Glutamatergic neuron (in vitro differentiated cells): ENCODE data around the gene CRHR1. TPM values are rescaled to one million over a fixed set of nuclear protein-coding genes. Genes with fewer than 3 reads are reported as not detected.
A peak's percentile ranks its signal among the peaks of the same experiment; 100 is the strongest.

Source experiments
- DNase-seq: peaks from one replicate; pipeline ENCODE4 v3.0.0; 2022
- H3K27ac Mint-ChIP-seq: one replicate; pipeline ENCODE4 v1.8.0; 2020; ENCODE audit warnings: mild to moderate bottlenecking, mixed read lengths, inconsistent platforms; ENCODE audit not compliant: unreplicated experiment
- H3K27me3 Mint-ChIP-seq: one replicate; pipeline ENCODE4 v1.8.0; 2020; ENCODE audit warnings: mild to moderate bottlenecking, moderate library complexity, mixed read lengths, inconsistent platforms; ENCODE audit not compliant: unreplicated experiment
- H3K36me3 Mint-ChIP-seq: one replicate; pipeline ENCODE4 v1.8.0; 2020; ENCODE audit warnings: mild to moderate bottlenecking, mixed read lengths, inconsistent platforms; ENCODE audit not compliant: unreplicated experiment
- H3K4me1 Mint-ChIP-seq: one replicate; pipeline ENCODE4 v1.8.0; 2020; ENCODE audit warnings: mild to moderate bottlenecking, low read depth, mixed read lengths, inconsistent platforms; ENCODE audit not compliant: unreplicated experiment
- H3K4me3 Mint-ChIP-seq: one replicate; pipeline ENCODE4 v1.8.0; 2020; ENCODE audit warnings: mild to moderate bottlenecking, mixed read lengths, inconsistent platforms; ENCODE audit not compliant: unreplicated experiment
- H3K9me3 Mint-ChIP-seq: one replicate; pipeline ENCODE4 v1.8.0; 2020; ENCODE audit warnings: mild to moderate bottlenecking, moderate library complexity, mixed read lengths, inconsistent platforms; ENCODE audit not compliant: unreplicated experiment
- CTCF ChIP-seq: fragments of 200-600 bp; sonication (generic); IDR thresholded peaks from one replicate; pipeline ENCODE4 v1.5.0; 2021; ENCODE audit not compliant: partially characterized antibody, unreplicated experiment
- total RNA-seq: library from RNA; stranded (reverse); fragmentation: NEBNext Ultra II Directional; extraction: Animal tissue kit (Norgen Biotek cat#: 25700); gene quantifications from one replicate; pipeline ENCODE4 v1.2.1, GENCODE V29; 2021; ENCODE audit not compliant: unreplicated experiment

The CRHR1 gene
- total RNA-seq, 1 donor from 2014 or later, result 0.71 TPM

GRCh38 chr17:45763182-45763581 lies 20.9 kb upstream of the CRHR1 start:
- no peaks in the 10 kb centered on the region for H3K27me3 Mint-ChIP-seq
- no peaks in the 10 kb centered on the region for H3K36me3 Mint-ChIP-seq
- peaks cover 3% of the 10 kb centered on the region for H3K4me1 Mint-ChIP-seq
- no peak overlapping the region for H3K4me3 Mint-ChIP-seq
- TF ChIP-seq CTCF, result no peak
- H3K27ac Mint-ChIP-seq, result no peak overlapping the region
- no peak for DNase-seq
- no peaks in the 10 kb centered on the region for H3K9me3 Mint-ChIP-seq

GRCh38 chr17:45764479-45764878 lies 19.6 kb upstream of the CRHR1 start:
- Mint-ChIP-seq H3K9me3 (peaks cover 4% of the 10 kb centered on the region), H3K4me1 (peaks cover 3% of the 10 kb centered on the region), H3K36me3 (no peaks in the 10 kb centered on the region), H3K27ac (no peak overlapping the region), H3K4me3 (no peak overlapping the region), H3K27me3 (no peaks in the 10 kb centered on the region)
- TF ChIP-seq CTCF, result no peak
- DNase-seq, result no peak

DNA sequence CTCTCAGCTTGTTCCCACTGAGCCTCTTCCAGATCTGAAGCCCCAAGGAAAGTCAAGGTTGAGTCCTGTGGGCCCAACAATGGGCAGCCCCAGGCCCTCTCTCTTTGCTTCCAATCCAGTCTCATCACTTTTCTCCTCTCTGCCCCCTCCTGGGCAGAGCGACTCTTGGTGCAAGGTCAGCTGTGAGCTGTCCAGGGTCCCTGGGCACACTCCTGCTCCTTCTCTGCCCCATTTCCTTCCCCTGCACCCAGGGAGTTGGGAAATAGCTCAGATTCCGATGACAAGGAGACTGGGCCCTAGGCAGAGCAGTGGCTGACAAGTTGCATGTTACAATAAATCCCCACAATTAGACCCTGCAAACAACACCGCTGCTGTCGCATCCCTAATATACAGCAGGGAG lies 16.1 kb upstream of the CRHR1 start:
- no peak for TF ChIP-seq CTCF
- H3K27ac Mint-ChIP-seq, result no peak overlapping the region
- no peaks in the 10 kb centered on the region for H3K36me3 Mint-ChIP-seq
- H3K27me3 Mint-ChIP-seq, result no peaks in the 10 kb centered on the region
- peaks cover 4% of the 10 kb centered on the region for H3K9me3 Mint-ChIP-seq
- H3K4me1 Mint-ChIP-seq, result peaks cover 11% of the 10 kb centered on the region
- no peak overlapping the region for H3K4me3 Mint-ChIP-seq
- no peak for DNase-seq

DNA sequence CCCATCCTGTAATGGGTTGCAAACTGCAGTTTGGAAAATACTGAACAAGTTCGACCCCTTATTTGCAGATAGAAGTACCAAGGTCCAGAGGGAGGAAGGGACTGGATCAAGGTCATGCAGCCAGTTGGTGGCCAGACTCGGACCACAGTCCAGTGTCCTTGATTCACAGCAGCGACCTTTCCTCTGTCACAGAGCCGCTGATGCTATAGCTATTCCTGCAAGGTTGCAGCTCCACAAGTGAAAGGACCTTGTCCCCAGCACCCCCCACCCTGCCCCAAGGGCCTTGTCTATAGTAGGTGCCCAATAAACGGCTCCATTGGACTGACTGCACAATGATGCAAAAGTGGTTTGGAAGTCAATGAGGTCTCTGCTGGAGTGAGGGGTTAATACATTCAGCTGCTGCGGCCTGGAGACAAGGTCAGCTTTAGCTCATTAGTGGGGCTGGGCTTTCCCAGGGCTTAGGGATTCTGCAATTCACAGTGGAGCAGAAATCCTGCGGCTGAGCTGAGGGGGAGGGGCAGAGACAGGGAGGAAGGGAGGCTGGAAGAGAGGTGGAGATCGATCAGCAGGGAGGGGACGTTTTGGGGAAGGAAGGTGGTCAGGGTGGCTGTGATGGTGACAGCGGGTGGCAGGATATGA lies 13.4 kb upstream of the CRHR1 start:
- peak overlapping the region; percentile 76 for H3K4me3 Mint-ChIP-seq

More for the DNA sequence above, 13.4 kb upstream of the CRHR1 start:
- peaks cover 4% of the 10 kb centered on the region for H3K9me3 Mint-ChIP-seq
- peaks cover 11% of the 10 kb centered on the region for H3K4me1 Mint-ChIP-seq
- TF ChIP-seq CTCF, result no peak
- peak; percentile 67 for DNase-seq
- H3K27ac Mint-ChIP-seq, result peak overlapping the region; percentile 45
- H3K27me3 Mint-ChIP-seq, result peaks cover 2% of the 10 kb centered on the region
- no peaks in the 10 kb centered on the region for H3K36me3 Mint-ChIP-seq
